C4-2B (cell line): ENCODE results near the gene UBALD1.

Experiments
- H3K27ac ChIP-seq: fragments of 450-650 bp; 2 replicates; pipeline ENCODE4 v1.5.1; 2017
- CTCF ChIP-seq: fragments of 450-650 bp; conservative IDR thresholded peaks from 2 replicates; pipeline ENCODE4 v1.5.1; 2017; ENCODE audit warnings: mild to moderate bottlenecking
- ZFX ChIP-seq: fragments of 450-650 bp; IDR thresholded peaks from 2 replicates; pipeline ENCODE4 v1.6.1; 2017

Gene UBALD1

GRCh38 chr16:4606354-4606753 lies 8.3 kb downstream of the UBALD1 start:
- no peak for TF ChIP-seq ZFX
- TF ChIP-seq CTCF = no peak
- H3K27ac ChIP-seq = no peak overlapping the region

- TF ChIP-seq CTCF (no peak), ZFX (no peak)
- no peak overlapping the region for H3K27ac ChIP-seq
These were observed 10.3 kb downstream of the UBALD1 start for GRCh38 chr16:4604401-4604800.

- H3K27ac ChIP-seq = no peak overlapping the region
- TF ChIP-seq ZFX (no peak), CTCF (no peak)
These were observed 11.0 kb downstream of the UBALD1 start for GRCh38 chr16:4603624-4604170.

- H3K27ac ChIP-seq = no peak overlapping the region
- no peak for TF ChIP-seq ZFX
These were observed 12.4 kb downstream of the UBALD1 start for GRCh38 chr16:4602331-4602730.

- no peak overlapping the region for H3K27ac ChIP-seq
- TF ChIP-seq ZFX = no peak
- no peak for TF ChIP-seq CTCF
These were observed 12.9 kb downstream of the UBALD1 start for GRCh38 chr16:4601864-4602186.

GRCh38 chr16:4601036-4601863 lies 13.4 kb downstream of the UBALD1 start:
- H3K27ac ChIP-seq = no peak overlapping the region
- TF ChIP-seq CTCF = no peak
- TF ChIP-seq ZFX = no peak

GRCh38 chr16:4599545-4599944 lies 15.1 kb downstream of the UBALD1 start:
- no peak for TF ChIP-seq CTCF
- TF ChIP-seq ZFX = no peak
- H3K27ac ChIP-seq = no peak overlapping the region

GRCh38 chr16:4599037-4599436 lies 15.7 kb downstream of the UBALD1 start:
- no peak overlapping the region for H3K27ac ChIP-seq
- no peak for TF ChIP-seq ZFX
- no peak for TF ChIP-seq CTCF
